ENCODE results near the gene CUL2. TPM values are rescaled to one million over a fixed set of nuclear protein-coding genes. Genes with fewer than 3 reads are reported as not detected.
"Not testable (repeated sequence)": the region's sequence is repeated elsewhere in the genome, so short reads cannot be mapped to it uniquely, and the experiment has no call there.

The CUL2 gene
- polyA plus RNA-seq, 1 donor, result 34.6 TPM

GRCh38 chr10:34991117-34991516, 99.0 kb downstream of the CUL2 start:
- not testable (repeated sequence) for H3K36me3 ChIP-seq (ENCODE audit: control insufficient read depth, insufficient read depth, low read length); H3K27ac ChIP-seq (ENCODE audit: low read length); H3K4me3 ChIP-seq (ENCODE audit: low read length); DNase-seq; H3K27me3 ChIP-seq (ENCODE audit: control insufficient read depth, insufficient read depth, low read length); H3K9me3 ChIP-seq (ENCODE audit: control insufficient read depth, low read depth, low read length); H3K4me1 ChIP-seq (ENCODE audit: control insufficient read depth, insufficient read depth, low read length)
- no CpG with 5 or more reads among the region's 1 CpG for WGBS (ENCODE audit: insufficient coverage, low lambda C conversion rate)

- H3K4me1 ChIP-seq (ENCODE audit: control insufficient read depth, insufficient read depth, low read length), result no peaks in the 10 kb centered on the region
- DNase-seq, result no peak
- H3K9me3 ChIP-seq (ENCODE audit: control insufficient read depth, low read depth, low read length), result no peaks in the 10 kb centered on the region
- no peak overlapping the region for H3K27ac ChIP-seq (ENCODE audit: low read length)
- H3K27me3 ChIP-seq (ENCODE audit: control insufficient read depth, insufficient read depth, low read length), result no peaks in the 10 kb centered on the region
- no peaks in the 10 kb centered on the region for H3K36me3 ChIP-seq (ENCODE audit: control insufficient read depth, insufficient read depth, low read length)
- no peak overlapping the region for H3K4me3 ChIP-seq (ENCODE audit: low read length)
- WGBS (ENCODE audit: insufficient coverage, low lambda C conversion rate), result 80% methylated on average over 1 of the region's 8 CpGs
Measured at GRCh38 chr10:34988397-34989067, 101.6 kb downstream of the CUL2 start.

GRCh38 chr10:34985823-34986222, 104.3 kb downstream of the CUL2 start:
- DNase-seq, result no peak
- Histone ChIP-seq H3K4me1 (ENCODE audit: control insufficient read depth, insufficient read depth, low read length) (no peaks in the 10 kb centered on the region), H3K27me3 (ENCODE audit: control insufficient read depth, insufficient read depth, low read length) (no peaks in the 10 kb centered on the region), H3K4me3 (ENCODE audit: low read length) (no peak overlapping the region), H3K9me3 (ENCODE audit: control insufficient read depth, low read depth, low read length) (no peaks in the 10 kb centered on the region), H3K36me3 (ENCODE audit: control insufficient read depth, insufficient read depth, low read length) (no peaks in the 10 kb centered on the region), H3K27ac (ENCODE audit: low read length) (no peak overlapping the region)
- WGBS (ENCODE audit: insufficient coverage, low lambda C conversion rate), result no CpG with 5 or more reads among the region's 2 CpGs

- Histone ChIP-seq H3K4me1 (ENCODE audit: control insufficient read depth, insufficient read depth, low read length) (no peaks in the 10 kb centered on the region), H3K4me3 (ENCODE audit: low read length) (no peak overlapping the region), H3K27ac (ENCODE audit: low read length) (no peak overlapping the region), H3K36me3 (ENCODE audit: control insufficient read depth, insufficient read depth, low read length) (no peaks in the 10 kb centered on the region), H3K27me3 (ENCODE audit: control insufficient read depth, insufficient read depth, low read length) (no peaks in the 10 kb centered on the region), H3K9me3 (ENCODE audit: control insufficient read depth, low read depth, low read length) (no peaks in the 10 kb centered on the region)
- DNase-seq, result no peak
- WGBS (ENCODE audit: insufficient coverage, low lambda C conversion rate), result 100% methylated on average over 2 of the region's 2 CpGs
Measured at GRCh38 chr10:34985146-34985545, 105.0 kb downstream of the CUL2 start.

- DNase-seq, result no peak
- Histone ChIP-seq H3K27me3 (ENCODE audit: control insufficient read depth, insufficient read depth, low read length) (no peaks in the 10 kb centered on the region), H3K4me1 (ENCODE audit: control insufficient read depth, insufficient read depth, low read length) (no peaks in the 10 kb centered on the region), H3K9me3 (ENCODE audit: control insufficient read depth, low read depth, low read length) (no peaks in the 10 kb centered on the region), H3K4me3 (ENCODE audit: low read length) (no peak overlapping the region), H3K36me3 (ENCODE audit: control insufficient read depth, insufficient read depth, low read length) (no peaks in the 10 kb centered on the region), H3K27ac (ENCODE audit: low read length) (no peak overlapping the region)
- WGBS (ENCODE audit: insufficient coverage, low lambda C conversion rate), result 100% methylated on average over 1 of the region's 2 CpGs
Measured at GRCh38 chr10:34981844-34982243, 108.3 kb downstream of the CUL2 start.

GRCh38 chr10:34979938-34980337, 110.2 kb downstream of the CUL2 start:
- Histone ChIP-seq H3K9me3 (ENCODE audit: control insufficient read depth, low read depth, low read length) (peaks cover 10% of the 10 kb centered on the region), H3K27me3 (ENCODE audit: control insufficient read depth, insufficient read depth, low read length) (no peaks in the 10 kb centered on the region), H3K4me1 (ENCODE audit: control insufficient read depth, insufficient read depth, low read length) (no peaks in the 10 kb centered on the region), H3K36me3 (ENCODE audit: control insufficient read depth, insufficient read depth, low read length) (no peaks in the 10 kb centered on the region), H3K27ac (ENCODE audit: low read length) (no peak overlapping the region), H3K4me3 (ENCODE audit: low read length) (no peak overlapping the region)
- WGBS (ENCODE audit: insufficient coverage, low lambda C conversion rate), result no CpG with 5 or more reads among the region's 2 CpGs
- DNase-seq, result no peak

GRCh38 chr10:34978080-34978479, 112.1 kb downstream of the CUL2 start:
- 100% methylated on average over 2 of the region's 7 CpGs for WGBS (ENCODE audit: insufficient coverage, low lambda C conversion rate)

GRCh38 chr10:34976380-34976910, 113.7 kb downstream of the CUL2 start:
- H3K4me3 ChIP-seq (ENCODE audit: low read length); H3K27me3 ChIP-seq (ENCODE audit: control insufficient read depth, insufficient read depth, low read length); H3K27ac ChIP-seq (ENCODE audit: low read length); H3K9me3 ChIP-seq (ENCODE audit: control insufficient read depth, low read depth, low read length); H3K36me3 ChIP-seq (ENCODE audit: control insufficient read depth, insufficient read depth, low read length); DNase-seq; H3K4me1 ChIP-seq (ENCODE audit: control insufficient read depth, insufficient read depth, low read length): not testable (repeated sequence)
- no CpG with 5 or more reads among the region's 29 CpGs for WGBS (ENCODE audit: insufficient coverage, low lambda C conversion rate)

More at GRCh38 chr10:34978080-34978479, 112.1 kb downstream of the CUL2 start:
- no peak overlapping the region for H3K27ac ChIP-seq (ENCODE audit: low read length)
- no peak for DNase-seq
- H3K36me3 ChIP-seq (ENCODE audit: control insufficient read depth, insufficient read depth, low read length), result no peaks in the 10 kb centered on the region
- H3K27me3 ChIP-seq (ENCODE audit: control insufficient read depth, insufficient read depth, low read length), result no peaks in the 10 kb centered on the region
- H3K9me3 ChIP-seq (ENCODE audit: control insufficient read depth, low read depth, low read length), result peaks cover 10% of the 10 kb centered on the region
- H3K4me3 ChIP-seq (ENCODE audit: low read length), result no peak overlapping the region
- no peaks in the 10 kb centered on the region for H3K4me1 ChIP-seq (ENCODE audit: control insufficient read depth, insufficient read depth, low read length)

- not testable (repeated sequence) for H3K9me3 ChIP-seq (ENCODE audit: control insufficient read depth, low read depth, low read length); H3K27ac ChIP-seq (ENCODE audit: low read length); H3K27me3 ChIP-seq (ENCODE audit: control insufficient read depth, insufficient read depth, low read length); DNase-seq; H3K4me3 ChIP-seq (ENCODE audit: low read length); H3K36me3 ChIP-seq (ENCODE audit: control insufficient read depth, insufficient read depth, low read length); H3K4me1 ChIP-seq (ENCODE audit: control insufficient read depth, insufficient read depth, low read length)
- no CpG with 5 or more reads among the region's 8 CpGs for WGBS (ENCODE audit: insufficient coverage, low lambda C conversion rate)
Measured at GRCh38 chr10:34974364-34975065, 115.6 kb downstream of the CUL2 start.

- H3K4me3 ChIP-seq (ENCODE audit: low read length); H3K36me3 ChIP-seq (ENCODE audit: control insufficient read depth, insufficient read depth, low read length); H3K27ac ChIP-seq (ENCODE audit: low read length); H3K9me3 ChIP-seq (ENCODE audit: control insufficient read depth, low read depth, low read length); DNase-seq; H3K4me1 ChIP-seq (ENCODE audit: control insufficient read depth, insufficient read depth, low read length); H3K27me3 ChIP-seq (ENCODE audit: control insufficient read depth, insufficient read depth, low read length): not testable (repeated sequence)
- WGBS (ENCODE audit: insufficient coverage, low lambda C conversion rate), result no CpG with 5 or more reads among the region's 3 CpGs
Measured at GRCh38 chr10:34973757-34974156, 116.4 kb downstream of the CUL2 start.

Measured in large intestine (tissue), 3 donors.